ENCODE data around the gene CTSK. TPM values are rescaled to one million over a fixed set of nuclear protein-coding genes. Genes with fewer than 3 reads are reported as not detected.

Gene CTSK
- total and polyA plus RNA-seq, 2 of the 13 experiments (the other 11 are each of a cell fraction or from before 2014, with no cell fraction given) = 1.4 to 6.3 TPM

GRCh38 chr1:150753416-150753815 lies 54.6 kb downstream of the CTSK start:
- Histone ChIP-seq H3K9me3 (ENCODE audit: low read length) (no peaks in the 10 kb centered on the region), H3K4me2 (ENCODE audit: low read depth, low read length) (no peak overlapping the region), H3K4me3 (replicated peaks in 1 of 3; ENCODE audit: insufficient read depth in 1 of 3, low read depth in 2 of 3, low read length in 3 of 3) (no peak overlapping the region), H3K9ac (ENCODE audit: insufficient read depth, low read depth, low read length) (no peak overlapping the region), H3K79me2 (ENCODE audit: insufficient read depth, low read length) (no peaks in the 10 kb centered on the region), H3K27me3 (ENCODE audit: control insufficient read depth in 1 of 2, insufficient read depth in 2 of 2, low read length in 2 of 2) (no peaks in the 10 kb centered on the region), H3K27ac (ENCODE audit: extremely low read length, insufficient read depth, low read length) (no peak overlapping the region), H3K36me3 (replicated peaks in 1 of 2; ENCODE audit: control insufficient read depth in 1 of 2, insufficient read depth in 2 of 2, low read length in 2 of 2) (no peaks in the 10 kb centered on the region), H2AFZ (ENCODE audit: low read length) (no peak overlapping the region), H3K4me1 (ENCODE audit: insufficient read depth, low read length) (no peaks in the 10 kb centered on the region), H4K20me1 (ENCODE audit: insufficient read depth, low read length) (no peaks in the 10 kb centered on the region)
- no TSS peak for BruUV-seq (replicated peaks)
- WGBS (ENCODE audit: low lambda C conversion rate) = 19% methylated on average over 2 of the region's 2 CpGs
- no peak for TF ChIP-seq BHLHE40 (IDR thresholded peaks at IDR 0.05; ENCODE audit: low read length)
- TF ChIP-seq MTF2 (CRISPR knock-in tag; IDR thresholded peaks at IDR 0.05; ENCODE audit: borderline replicate concordance) = no peak
- TF ChIP-seq ZNF597 (CRISPR knock-in tag; IDR thresholded peaks at IDR 0.05) = no peak
- no peak for TF ChIP-seq HIVEP1 (CRISPR knock-in tag; IDR thresholded peaks at IDR 0.05)
- TF ChIP-seq FOXM1 (CRISPR knock-in tag; IDR thresholded peaks at IDR 0.05) = no peak
- TF ChIP-seq XRCC5 (optimal IDR thresholded peaks at IDR 0.05; ENCODE audit: low read length) = no peak
- TF ChIP-seq RFX1 (IDR thresholded peaks at IDR 0.05) = no peak
- no peak for TF ChIP-seq ZNF264 (CRISPR knock-in tag; IDR thresholded peaks at IDR 0.05)
- no peak for TF ChIP-seq ATF7-NPFF (CRISPR knock-in tag; IDR thresholded peaks at IDR 0.05; ENCODE audit: low read depth)
- no peak for TF ChIP-seq ZNF550 (CRISPR knock-in tag; IDR thresholded peaks at IDR 0.05; ENCODE audit: borderline replicate concordance)
- TF ChIP-seq ZNF776 (CRISPR knock-in tag; IDR thresholded peaks at IDR 0.05) = no peak
- TF ChIP-seq ZNF430 (CRISPR knock-in tag; IDR thresholded peaks at IDR 0.05) = no peak
- TF ChIP-seq PHB2 (IDR thresholded peaks at IDR 0.05; ENCODE audit: partially characterized antibody) = no peak
- no peak for TF ChIP-seq ZNF124 (CRISPR knock-in tag; IDR thresholded peaks at IDR 0.05)
- TF ChIP-seq ZFP36L2 (CRISPR knock-in tag; IDR thresholded peaks at IDR 0.05) = no peak
- TF ChIP-seq MTF1 (CRISPR knock-in tag; IDR thresholded peaks at IDR 0.05) = no peak
- no peak for TF ChIP-seq YY1 (IDR thresholded peaks at IDR 0.05; ENCODE audit: insufficient read depth, insufficient replicate concordance, low read depth, low read length)
- DNase-seq (ENCODE audit: low spot score) = no peak
- intact Hi-C loops (cut with micrococcal nuclease; ENCODE audit: unreplicated experiment) (no loop called here), in situ Hi-C loops (cut with HindIII; ENCODE audit: extremely low pct_ligation_motif_present, low pct_unique_long_range_greater_than_20kb) (no loop called here)
- ChIA-PET CTCF (ENCODE audit: low intra/inter-chr PET ratio, low total read pairs) (no interaction called here), POLR2A (no interaction called here)
- no peak for FAIRE-seq
- no peak for ATAC-seq

All from HepG2 (cell line).